Kidney (tissue), 14 donors: Measurements from ENCODE around the gene SLC25A22. TPM values are rescaled to one million over a fixed set of nuclear protein-coding genes. Genes with fewer than 3 reads are reported as not detected.

Experiments used
- DNase-seq, 5 donors: peaks; one replicate each; pipeline ENCODE4 v3.0.0-alpha.2; 2013 to 2020
- FAIRE-seq: peaks from 2 replicates; lab custom pipeline; 2012; peaks lifted over from hg19 to GRCh38; lab: Jason Lieb, UNC
- H3K27ac ChIP-seq, 2 donors: one replicate each; pipeline ENCODE4 v1.7.0; 2013; ENCODE audit warnings: low read depth in 2 of 2, low read length in 2 of 2, inconsistent platforms in 1 of 2
- H3K27me3 ChIP-seq: one replicate; pipeline ENCODE4 v1.7.1; 2013; ENCODE audit warnings: low read length, inconsistent platforms; ENCODE audit not compliant: control insufficient read depth, insufficient read depth
- H3K36me3 ChIP-seq, 3 donors: one replicate each; pipeline versions ENCODE4 v1.7.0 to v1.7.1; 2013; ENCODE audit warnings: low read length in 3 of 3, control low read depth in 1 of 3, inconsistent platforms in 1 of 3; ENCODE audit not compliant: insufficient read depth in 3 of 3, control insufficient read depth in 2 of 3
- H3K4me1 ChIP-seq, 3 donors: one replicate each; pipeline versions ENCODE4 v1.7.0 to v1.7.1; 2013; ENCODE audit warnings: low read length in 3 of 3, inconsistent platforms in 1 of 3, low read depth in 1 of 3; ENCODE audit not compliant: control insufficient read depth in 2 of 3, insufficient read depth in 2 of 3
- H3K4me3 ChIP-seq, 3 donors: one replicate each; pipeline versions ENCODE4 v1.7.0 to v1.8.1; 2013; ENCODE audit warnings: low read length in 3 of 3, control low read depth in 1 of 3, inconsistent platforms in 1 of 3
- H3K9ac ChIP-seq, 3 donors: one replicate each; pipeline versions ENCODE4 v1.7.0 to v1.7.1; 2013; ENCODE audit warnings: low read length in 3 of 3, control low read depth in 1 of 3, inconsistent platforms in 1 of 3
- H3K9me3 ChIP-seq, 3 donors: one replicate each; pipeline versions ENCODE4 v1.7.0 to v1.7.1; 2013; ENCODE audit warnings: low read length in 3 of 3, control low read depth in 1 of 3, inconsistent platforms in 1 of 3; ENCODE audit not compliant: control insufficient read depth in 2 of 3, insufficient read depth in 1 of 3
- CTCF ChIP-seq: IDR thresholded peaks from 3 replicates; pipeline ENCODE4 v1.5.1; 2012; ENCODE audit warnings: mild to moderate bottlenecking, moderate library complexity, borderline replicate concordance; ENCODE audit not compliant: insufficient read depth; ENCODE audit errors: extremely low read depth
- intact Hi-C: fragments of 100-400 bp; cut with DNase I; formaldehyde crosslinking; loops from one replicate; pipeline ENCODE4 v1.11.1; 2022
- polyA plus RNA-seq: library from polyadenylated mRNA; stranded (reverse); fragments of 350-450 nt; fragmentation: Illumina TruSeq; extraction: RNeasy Lipid Tissue Mini Kit (QIAGEN cat#74804); gene quantifications from one replicate; pipeline ENCODE4 v1.2.3, GENCODE V29; 2014; ENCODE audit warnings: low read depth, low replicate concordance; ENCODE audit not compliant: insufficient read depth
- total RNA-seq: library from RNA; stranded (reverse); fragmentation: NEBNext Ultra II Directional; extraction: Animal tissue kit (Norgen Biotek cat#: 25700); gene quantifications from one replicate; pipeline ENCODE4 v1.2.1, GENCODE V29; 2021
- donor health status: control.
- donor health status: control.
- donor health status: control.
- donor health status: control.
- donor health status: control.
- donor health status: DM: yes; HTN: yes; CAD: no.
- donor health status: Normal renal cell carcinoma (clear cell type).

SLC25A22 gene
- total and polyA plus RNA-seq, 2 donors from 2014 or later: 14.3 to 17.8 TPM

GRCh38 chr11:819943-820649 is 22.0 kb upstream of the SLC25A22 start:
- Histone ChIP-seq H3K27ac (peak overlapping the region; percentile 91 to 92), H3K9ac (peak overlapping the region; percentile 16 to 82 (median 20)), H3K36me3 (peaks cover 0 to 4% (median 0%) of the 10 kb centered on the region in 3 donors), H3K4me1 (peaks cover 0 to 26% (median 22%) of the 10 kb centered on the region in 3 donors), H3K4me3 (peak overlapping the region; percentile 46 to 84 (median 78)), H3K9me3 (no peaks in the 10 kb centered on the region), H3K27me3 (no peaks in the 10 kb centered on the region)
- FAIRE-seq: no peak
- intact Hi-C loops: no loop called here
- TF ChIP-seq CTCF: no peak
- peak; percentile 85 to 97 (median 92) for DNase-seq

GRCh38 chr11:819129-819931 is 21.2 kb upstream of the SLC25A22 start:
- Histone ChIP-seq H3K4me1 (peaks cover 0 to 26% (median 22%) of the 10 kb centered on the region in 3 donors), H3K9ac (peak overlapping the region in 2 of 3 donors; percentile 29 to 82), H3K27me3 (no peaks in the 10 kb centered on the region), H3K4me3 (peak overlapping the region; percentile 33 to 84 (median 52)), H3K9me3 (no peaks in the 10 kb centered on the region), H3K27ac (peak overlapping the region; percentile 91 to 92), H3K36me3 (peaks cover 0 to 4% (median 0%) of the 10 kb centered on the region in 3 donors)
- intact Hi-C loops: no loop called here
- FAIRE-seq (no peak), DNase-seq (peak; percentile 91 to 98 (median 95))
- no peak for TF ChIP-seq CTCF

GRCh38 chr11:818396-819128 is 20.5 kb upstream of the SLC25A22 start, which contains the start of gene PNPLA2:
TSS of gene PNPLA2 (plus strand) at chr11:818914. CDS start at chr11:819719, 805 bp downstream.
- H3K27me3 ChIP-seq: no peaks in the 10 kb centered on the region
- H3K4me3 ChIP-seq: peak within 1 kb of the TSS; percentile 33 to 84 (median 52)
- intact Hi-C loops: no loop called here
- peaks cover 0 to 4% (median 0%) of the 10 kb centered on the region in 3 donors for H3K36me3 ChIP-seq
- H3K9ac ChIP-seq: peak within 1 kb of the TSS in 2 of 3 donors; percentile 29 to 82
- peak in 3 of 5 donors; percentile 69 to 92 (median 71) for DNase-seq
- peak within 1 kb of the TSS; percentile 91 to 92 for H3K27ac ChIP-seq
- FAIRE-seq: no peak
- TF ChIP-seq CTCF: no peak
- H3K9me3 ChIP-seq: no peaks in the 10 kb centered on the region
- H3K4me1 ChIP-seq: peaks cover 0 to 26% (median 22%) of the 10 kb centered on the region in 3 donors
